Fibroblast of peridontal ligament (primary cell): ENCODE measurements around the gene MBD3L2B.
"Not testable (repeated sequence)": the region's sequence is repeated elsewhere in the genome, so short reads cannot be mapped to it uniquely, and the experiment has no call there.

Experiments
- DNase-seq: peaks from one replicate; pipeline ENCODE4 v3.0.0-alpha.2; 2010; ENCODE audit errors: extremely low read depth

The MBD3L2B gene

DNA sequence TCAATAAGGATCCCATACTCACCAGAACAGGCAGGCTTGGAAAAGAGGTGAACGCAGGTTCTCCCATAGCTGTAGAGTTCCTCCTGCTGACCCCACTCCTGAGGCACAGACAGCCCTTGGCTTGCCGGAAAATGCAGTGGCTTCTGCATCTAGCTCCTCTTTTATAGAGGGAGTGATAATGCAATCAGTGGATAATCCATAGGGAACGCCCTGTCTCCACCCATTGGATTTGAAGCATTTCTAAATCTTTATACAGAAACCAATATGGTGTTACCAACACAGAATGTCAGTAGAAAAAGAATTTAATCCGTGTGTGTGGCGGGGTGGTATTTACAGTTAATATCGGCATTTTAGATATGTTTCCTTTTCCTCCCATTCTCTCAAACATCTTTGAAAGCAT, at the start of gene MBD3L2B:
Gene MBD3L2B, minus strand, starts transcription at position 101 of the 400 bp plus-strand sequence. Its CDS starts 34 bp downstream, at position 67.
- not testable (repeated sequence) for DNase-seq

DNA sequence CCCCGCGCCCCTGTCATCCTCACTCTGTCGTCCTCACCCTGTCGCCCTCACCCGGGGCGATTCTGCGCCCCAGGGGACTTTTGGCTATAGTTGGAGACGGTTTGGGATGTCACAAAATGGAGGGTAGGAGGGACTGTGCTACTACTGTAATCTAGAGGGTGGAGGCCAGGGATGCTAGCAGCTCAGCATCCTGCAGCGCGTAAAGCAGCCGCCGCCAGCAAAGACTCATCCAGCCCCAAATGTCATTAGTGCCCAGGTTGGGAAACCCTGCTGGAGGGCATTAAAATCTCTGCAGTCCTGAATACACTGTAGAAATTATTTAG, 48.6 kb upstream of the MBD3L2B start:
- DNase-seq, result no peak

DNA sequence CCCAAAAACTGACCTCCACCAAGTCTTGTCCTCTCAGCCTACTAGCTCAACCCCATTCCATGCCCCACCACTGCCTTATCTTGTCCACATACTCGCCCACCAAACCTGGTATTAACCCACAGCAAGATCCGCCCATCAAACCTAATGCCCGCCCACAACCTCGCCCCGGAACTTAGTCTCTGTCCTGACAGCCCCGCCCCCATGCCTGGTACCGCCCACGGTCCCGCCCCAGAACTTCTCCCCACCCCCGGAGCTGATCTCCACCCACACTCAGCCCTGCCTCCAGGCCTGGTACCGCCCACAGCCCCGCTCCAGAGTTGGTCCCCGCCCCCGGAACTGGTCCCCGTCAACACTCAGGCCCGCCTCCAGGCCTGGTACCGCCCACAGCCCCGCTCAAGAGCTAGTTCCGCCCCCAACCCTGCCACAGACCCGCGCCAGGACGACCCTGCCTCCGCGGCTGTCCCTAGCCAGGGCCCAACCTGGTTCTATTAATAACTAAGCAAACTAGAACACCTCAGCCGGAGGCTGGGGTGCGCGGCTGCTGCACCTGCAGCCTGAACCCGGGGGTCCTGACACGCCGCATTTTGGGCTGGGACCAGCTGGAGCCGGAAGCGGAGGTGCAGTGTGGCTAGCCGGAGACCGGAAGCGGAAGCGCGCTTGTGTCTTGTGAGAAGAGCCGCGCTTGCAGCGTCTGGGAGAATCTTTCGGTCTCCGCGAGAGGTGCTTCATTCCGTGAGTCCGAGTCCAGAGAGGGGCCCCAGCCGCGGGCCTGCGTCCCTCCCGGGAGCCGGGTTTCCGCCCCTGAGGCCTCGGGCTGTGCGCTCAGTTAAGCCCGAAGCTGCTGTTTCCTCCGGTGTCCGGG, 48.0 kb upstream of the MBD3L2B start, which contains the start of gene ZNF557:
Gene ZNF557, plus strand, starts transcription at position 662 of the 862 bp plus-strand sequence. CDS start 5,372 bp downstream, outside the sequence.
- DNase-seq, result peak; percentile 93

DNA sequence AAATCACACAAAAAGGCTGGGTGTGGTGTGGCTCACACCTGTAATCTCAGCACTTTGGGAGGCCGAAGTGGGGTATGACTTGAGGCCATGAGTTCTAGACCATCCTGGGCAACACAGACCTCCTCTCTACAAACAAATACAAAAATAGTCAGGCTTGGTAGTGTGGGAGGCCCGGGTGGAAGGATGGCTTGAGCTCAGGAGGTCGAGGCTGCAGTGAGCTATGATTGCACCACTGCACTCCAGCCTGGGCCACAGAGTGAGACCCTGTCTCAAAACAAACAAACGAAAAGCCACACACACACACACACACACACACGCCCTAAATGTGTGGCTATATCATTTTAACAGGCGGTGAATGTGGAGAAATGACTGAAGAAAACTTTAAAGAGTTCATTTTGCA, 47.4 kb upstream of the MBD3L2B start:
- no peak for DNase-seq

DNA sequence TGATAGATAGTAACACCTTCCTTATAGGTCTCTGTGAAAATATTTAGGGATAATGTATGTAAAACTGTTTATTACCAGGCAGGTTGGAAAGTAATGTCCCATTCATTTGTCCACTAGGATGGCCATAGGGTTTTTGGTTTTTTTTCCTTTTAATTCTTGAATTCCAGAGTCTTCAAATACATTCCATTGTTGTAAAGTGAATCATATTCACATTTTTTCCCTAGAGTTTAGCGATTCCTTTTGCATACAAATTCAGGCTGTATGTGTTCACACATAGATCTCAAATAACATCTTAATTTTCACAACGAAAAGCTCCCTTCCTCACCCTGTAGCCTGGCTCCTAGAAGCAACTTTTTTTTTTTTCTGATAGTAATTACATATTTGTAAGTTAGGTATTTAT, 46.5 kb upstream of the MBD3L2B start:
- peak; percentile 47 for DNase-seq

DNA sequence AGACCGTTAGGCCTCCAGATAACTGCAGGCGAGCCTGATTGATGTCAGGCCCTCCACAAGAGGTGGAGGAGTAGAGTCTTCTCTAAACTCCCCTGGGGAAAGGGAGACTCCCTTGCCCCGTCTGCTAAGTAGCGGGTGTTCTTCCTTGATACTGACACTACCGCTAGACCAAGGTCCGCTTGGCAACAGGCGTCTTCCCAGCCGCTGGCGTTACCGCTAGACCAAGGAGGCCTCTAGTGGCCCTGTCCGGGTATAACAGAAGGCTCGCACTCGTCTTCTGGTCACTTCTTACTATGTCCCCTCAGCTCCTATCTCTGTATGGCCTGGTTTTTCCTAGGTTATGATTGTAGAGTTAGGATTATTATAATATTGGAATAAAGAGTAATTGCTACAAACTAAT, 45.9 kb upstream of the MBD3L2B start:
- not testable (repeated sequence) for DNase-seq

DNA sequence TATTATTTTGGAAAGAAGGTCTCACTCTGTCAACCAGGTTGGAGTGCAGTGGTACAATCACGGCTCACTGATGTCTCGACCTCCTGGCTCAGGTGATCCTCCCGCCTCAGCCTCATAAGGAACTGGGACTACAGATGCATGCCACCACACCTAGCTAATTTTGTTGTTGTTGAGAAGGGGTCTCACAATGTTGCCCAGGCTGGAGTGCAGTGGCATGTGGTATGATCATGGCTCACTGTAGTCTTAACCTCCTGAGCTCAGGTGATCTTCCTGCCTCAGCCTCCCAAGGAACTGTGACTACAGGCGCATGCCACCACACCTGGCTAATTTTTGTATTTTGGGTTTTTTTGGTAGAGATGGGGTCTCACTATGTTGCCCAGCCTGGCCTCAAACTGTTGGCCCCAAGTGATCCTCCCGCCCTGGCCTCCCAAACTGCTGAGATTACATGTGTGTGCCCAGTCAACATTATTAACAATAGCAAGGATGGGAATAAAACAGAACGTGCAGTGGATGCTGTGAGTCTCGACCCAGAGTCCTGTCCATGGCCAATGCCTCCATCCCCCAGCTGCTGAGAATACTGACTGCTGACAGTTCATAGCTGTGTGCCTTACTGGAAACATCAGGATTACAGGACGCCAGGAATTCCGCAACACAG, 42.7 kb upstream of the MBD3L2B start:
- no peak for DNase-seq

DNA sequence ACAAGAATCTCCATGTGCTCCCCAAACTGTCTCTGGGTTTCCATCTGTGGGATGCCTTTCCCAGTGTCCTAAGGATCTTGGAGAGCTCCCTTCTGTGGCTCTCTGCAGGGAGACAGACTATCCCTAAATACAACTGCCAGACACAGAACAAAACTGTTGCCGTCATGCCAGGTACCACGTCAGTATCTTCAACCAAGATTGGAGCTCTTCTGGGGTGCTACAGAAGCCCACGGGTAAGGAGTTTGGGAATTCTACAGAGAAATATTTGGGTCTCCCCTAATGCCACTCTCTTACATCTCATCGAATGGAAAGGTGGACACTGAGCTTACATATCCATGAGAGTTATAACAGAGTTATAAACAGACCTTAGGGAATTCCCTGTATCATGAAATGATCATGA, 42.1 kb upstream of the MBD3L2B start:
- DNase-seq, result no peak

DNA sequence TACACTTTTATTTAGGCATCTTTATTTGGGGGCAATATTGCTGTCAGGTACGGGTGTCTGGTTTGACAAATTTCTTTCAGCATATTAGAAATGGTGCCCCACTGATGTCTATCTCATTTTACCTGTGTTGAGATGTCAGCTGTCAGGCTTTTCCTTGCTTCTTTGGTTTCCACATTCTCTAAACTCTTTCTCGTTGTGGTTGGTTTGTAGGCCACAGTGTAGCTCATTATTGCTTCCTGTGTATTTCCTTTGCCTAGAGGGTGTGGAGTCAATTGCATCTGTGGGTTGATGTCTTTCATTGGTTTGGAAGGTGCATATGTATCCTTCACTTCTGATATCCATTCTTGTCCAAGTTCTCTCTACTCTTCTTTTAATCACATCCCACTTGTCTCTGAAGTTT, 38.7 kb upstream of the MBD3L2B start:
- DNase-seq, result not testable (repeated sequence)

DNA sequence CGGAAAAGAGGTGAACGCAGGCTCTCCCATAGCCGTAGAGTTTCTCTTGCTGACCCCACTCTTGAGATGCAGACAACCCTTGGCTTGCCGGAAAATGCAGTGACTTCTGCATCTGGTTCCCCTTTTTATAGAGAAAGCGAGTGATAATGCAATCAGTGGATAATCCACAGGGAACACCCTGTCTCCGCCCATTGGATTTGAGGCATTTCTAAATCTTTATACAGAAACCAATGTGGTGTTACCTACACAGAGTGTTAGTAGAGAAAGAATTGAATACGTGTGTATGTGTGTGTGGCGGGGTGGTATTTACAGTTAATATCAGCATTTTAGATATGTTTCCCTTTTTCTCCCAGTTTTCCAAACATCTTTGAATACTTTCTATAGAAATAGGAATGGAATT, 37.3 kb upstream of the MBD3L2B start, which contains the start of gene MBD3L3:
Gene MBD3L3, minus strand, starts transcription at position 101 of the 400 bp plus-strand sequence. Its CDS starts 71 bp downstream, at position 30.
- DNase-seq, result not testable (repeated sequence)

DNA sequence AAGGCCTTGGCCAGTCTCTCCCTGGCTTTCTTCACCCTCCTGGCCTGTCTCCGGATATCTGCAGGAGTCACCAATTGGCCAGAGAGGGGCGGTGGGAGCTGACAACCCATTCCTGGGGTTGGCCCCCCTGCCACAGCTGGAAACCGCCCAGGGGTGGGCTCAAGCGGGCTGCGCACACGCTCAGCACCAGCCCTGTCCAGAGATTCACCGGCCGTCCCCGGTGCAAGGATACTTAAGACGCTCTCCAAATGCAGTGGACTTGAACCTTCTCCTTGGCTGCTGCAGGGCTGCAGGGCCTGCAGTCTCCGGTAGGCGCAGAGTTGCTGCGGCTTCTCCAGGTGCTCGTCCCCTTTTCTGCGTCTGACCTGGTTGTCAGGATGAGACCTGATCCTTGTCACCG, 35.1 kb upstream of the MBD3L2B start:
- DNase-seq, result not testable (repeated sequence)

DNA sequence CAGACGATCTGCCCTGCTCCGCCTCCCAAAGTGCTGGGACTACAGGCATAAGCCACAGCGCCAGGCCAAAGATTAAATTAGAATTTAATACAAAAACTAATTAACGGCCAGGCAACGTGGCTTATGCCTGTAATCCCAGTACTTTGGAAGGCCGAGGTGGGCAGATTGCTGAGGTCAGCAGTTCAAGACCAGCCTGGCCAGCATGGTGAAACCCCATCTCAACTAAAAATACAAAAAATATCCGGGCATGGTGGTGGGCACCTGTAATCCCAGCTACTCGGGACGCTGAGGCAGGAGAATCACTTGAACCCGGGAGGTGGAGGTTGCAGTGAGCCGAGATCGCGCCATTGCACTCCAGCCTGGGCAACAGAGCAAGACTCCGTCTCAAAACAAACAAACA, 34.4 kb upstream of the MBD3L2B start:
- DNase-seq, result not testable (repeated sequence)

DNA sequence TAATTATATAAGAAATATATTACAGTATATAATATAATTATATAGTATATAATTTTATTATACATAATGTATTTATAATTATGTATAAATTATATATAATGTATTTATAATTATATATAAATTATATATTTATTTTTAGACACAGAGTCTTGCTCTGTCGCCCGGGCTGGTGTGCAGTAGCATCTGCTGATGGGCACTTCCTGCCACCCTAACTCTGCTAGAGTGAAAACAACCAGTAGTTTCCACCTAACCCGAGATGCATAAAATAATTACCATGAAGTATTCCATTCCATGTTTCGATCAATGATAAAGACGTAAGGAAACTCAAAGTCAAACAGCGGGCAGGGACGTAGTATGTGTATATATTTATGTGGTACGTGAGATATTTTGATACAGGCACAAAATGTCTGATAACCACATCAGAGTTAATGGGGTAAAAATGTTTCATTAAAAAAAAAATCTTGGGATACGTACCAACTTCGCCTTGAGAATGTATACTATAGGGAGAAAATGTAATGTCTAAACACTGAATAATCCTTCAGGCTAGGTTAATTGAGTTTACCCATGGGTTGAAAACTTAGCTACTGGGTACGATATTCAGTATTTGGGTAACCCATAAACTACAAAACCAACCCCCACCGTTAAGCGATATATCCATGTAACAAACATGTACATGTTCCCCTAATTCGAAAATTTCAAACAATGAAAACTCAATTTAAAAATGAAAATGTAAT, 33.6 kb upstream of the MBD3L2B start:
- DNase-seq, result not testable (repeated sequence)

DNA sequence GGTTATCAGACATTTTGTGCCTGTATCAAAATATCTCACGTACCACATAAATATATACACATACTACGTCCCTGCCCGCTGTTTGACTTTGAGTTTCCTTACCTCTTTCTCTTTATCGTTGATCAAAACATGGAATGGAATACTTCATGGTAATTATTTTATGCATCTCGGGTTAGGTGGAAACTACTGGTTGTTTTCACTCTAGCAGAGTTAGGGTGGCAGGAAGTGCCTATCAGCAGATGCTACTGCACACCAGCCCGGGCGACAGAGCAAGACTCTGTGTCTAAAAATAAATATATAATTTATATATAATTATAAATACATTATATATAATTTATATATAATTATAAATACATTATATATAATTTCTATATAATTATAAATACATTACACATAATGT, 31.7 kb upstream of the MBD3L2B start:
- DNase-seq, result not testable (repeated sequence)

DNA sequence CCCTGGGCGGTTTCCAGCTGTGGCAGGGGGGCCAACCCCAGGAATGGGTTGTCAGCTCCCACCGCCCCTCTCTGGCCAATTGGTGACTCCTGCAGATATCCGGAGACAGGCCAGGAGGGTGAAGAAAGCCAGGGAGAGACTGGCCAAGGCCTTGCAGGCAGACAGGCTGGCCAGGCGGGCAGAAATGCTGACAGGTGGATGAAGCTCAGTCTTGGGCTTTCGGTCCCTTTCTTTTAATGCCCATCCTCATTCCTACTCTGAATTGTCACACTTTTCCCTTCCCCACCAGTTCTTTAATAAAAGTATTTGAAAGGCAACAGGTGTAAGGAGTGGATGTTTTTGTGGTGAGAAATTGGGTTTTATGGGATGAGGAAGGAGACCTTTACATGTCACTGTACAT, 30.2 kb upstream of the MBD3L2B start:
- not testable (repeated sequence) for DNase-seq

DNA sequence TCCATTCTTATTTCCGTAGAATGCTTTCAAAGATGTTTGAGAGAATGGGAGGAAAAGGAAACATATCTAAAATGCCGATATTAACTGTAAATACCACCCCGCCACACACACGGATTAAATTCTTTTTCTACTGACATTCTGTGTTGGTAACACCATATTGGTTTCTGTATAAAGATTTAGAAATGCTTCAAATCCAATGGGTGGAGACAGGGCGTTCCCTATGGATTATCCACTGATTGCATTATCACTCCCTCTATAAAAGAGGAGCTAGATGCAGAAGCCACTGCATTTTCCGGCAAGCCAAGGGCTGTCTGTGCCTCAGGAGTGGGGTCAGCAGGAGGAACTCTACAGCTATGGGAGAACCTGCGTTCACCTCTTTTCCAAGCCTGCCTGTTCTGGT, 27.8 kb upstream of the MBD3L2B start, which contains the start of gene MBD3L2:
Gene MBD3L2, plus strand, starts transcription at position 301 of the 400 bp plus-strand sequence. Its CDS starts 53 bp downstream, at position 354.
- DNase-seq, result not testable (repeated sequence)

DNA sequence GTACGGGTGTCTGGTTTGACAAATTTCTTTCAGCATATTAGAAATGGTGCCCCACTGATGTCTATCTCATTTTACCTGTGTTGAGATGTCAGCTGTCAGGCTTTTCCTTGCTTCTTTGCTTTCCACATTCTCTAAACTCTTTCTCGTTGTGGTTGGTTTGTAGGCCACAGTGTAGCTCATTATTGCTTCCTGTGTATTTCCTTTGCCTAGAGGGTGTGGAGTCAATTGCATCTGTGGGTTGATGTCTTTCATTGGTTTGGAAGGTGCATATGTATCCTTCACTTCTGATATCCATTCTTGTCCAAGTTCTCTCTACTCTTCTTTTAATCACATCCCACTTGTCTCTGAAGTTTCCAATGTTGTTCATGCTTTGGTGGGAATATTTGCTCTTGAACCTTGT, 20.3 kb upstream of the MBD3L2B start:
- not testable (repeated sequence) for DNase-seq

DNA sequence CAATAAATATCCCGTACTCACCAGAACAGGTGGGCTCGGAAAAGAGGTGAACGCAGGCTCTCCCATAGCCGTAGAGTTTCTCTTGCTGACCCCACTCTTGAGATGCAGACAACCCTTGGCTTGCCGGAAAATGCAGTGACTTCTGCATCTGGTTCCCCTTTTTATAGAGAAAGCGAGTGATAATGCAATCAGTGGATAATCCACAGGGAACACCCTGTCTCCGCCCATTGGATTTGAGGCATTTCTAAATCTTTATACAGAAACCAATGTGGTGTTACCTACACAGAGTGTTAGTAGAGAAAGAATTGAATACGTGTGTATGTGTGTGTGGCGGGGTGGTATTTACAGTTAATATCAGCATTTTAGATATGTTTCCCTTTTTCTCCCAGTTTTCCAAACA, 18.8 kb upstream of the MBD3L2B start, which contains the start of gene MBD3L4:
Gene MBD3L4, minus strand, starts transcription at position 101 of the 400 bp plus-strand sequence. Its CDS starts 35 bp downstream, at position 66.
- not testable (repeated sequence) for DNase-seq

DNA sequence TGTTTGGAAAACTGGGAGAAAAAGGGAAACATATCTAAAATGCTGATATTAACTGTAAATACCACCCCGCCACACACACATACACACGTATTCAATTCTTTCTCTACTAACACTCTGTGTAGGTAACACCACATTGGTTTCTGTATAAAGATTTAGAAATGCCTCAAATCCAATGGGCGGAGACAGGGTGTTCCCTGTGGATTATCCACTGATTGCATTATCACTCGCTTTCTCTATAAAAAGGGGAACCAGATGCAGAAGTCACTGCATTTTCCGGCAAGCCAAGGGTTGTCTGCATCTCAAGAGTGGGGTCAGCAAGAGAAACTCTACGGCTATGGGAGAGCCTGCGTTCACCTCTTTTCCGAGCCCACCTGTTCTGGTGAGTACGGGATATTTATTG, 9.0 kb upstream of the MBD3L2B start, which contains the start of gene MBD3L5:
Gene MBD3L5, plus strand, starts transcription at position 301 of the 400 bp plus-strand sequence. Its CDS starts 34 bp downstream, at position 335.
- not testable (repeated sequence) for DNase-seq

DNA sequence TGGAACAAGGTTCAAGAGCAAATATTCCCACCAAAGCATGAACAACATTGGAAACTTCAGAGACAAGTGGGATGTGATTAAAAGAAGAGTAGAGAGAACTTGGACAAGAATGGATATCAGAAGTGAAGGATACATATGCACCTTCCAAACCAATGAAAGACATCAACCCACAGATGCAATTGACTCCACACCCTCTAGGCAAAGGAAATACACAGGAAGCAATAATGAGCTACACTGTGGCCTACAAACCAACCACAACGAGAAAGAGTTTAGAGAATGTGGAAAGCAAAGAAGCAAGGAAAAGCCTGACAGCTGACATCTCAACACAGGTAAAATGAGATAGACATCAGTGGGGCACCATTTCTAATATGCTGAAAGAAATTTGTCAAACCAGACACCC, 7.6 kb upstream of the MBD3L2B start:
- DNase-seq, result not testable (repeated sequence)

DNA sequence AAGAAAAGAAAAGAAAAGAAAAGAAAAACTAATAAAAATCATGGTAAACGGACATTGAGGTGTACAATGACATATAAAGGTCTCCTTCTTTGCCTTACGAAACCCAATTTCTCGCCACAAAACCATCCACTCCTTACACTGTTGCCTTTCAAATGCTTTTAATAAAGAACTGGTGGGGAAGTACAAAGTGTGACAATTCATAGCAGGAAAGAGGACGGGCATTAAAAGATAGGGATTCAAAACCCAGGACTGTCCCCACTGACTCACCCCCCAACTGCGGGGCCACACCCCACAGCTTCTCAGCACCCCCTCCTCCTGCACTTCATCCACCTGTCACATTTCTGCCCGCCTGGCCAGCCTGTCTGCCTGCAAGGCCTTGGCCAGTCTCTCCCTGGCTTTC, 2.4 kb downstream of the MBD3L2B start:
- DNase-seq, result no peak

DNA sequence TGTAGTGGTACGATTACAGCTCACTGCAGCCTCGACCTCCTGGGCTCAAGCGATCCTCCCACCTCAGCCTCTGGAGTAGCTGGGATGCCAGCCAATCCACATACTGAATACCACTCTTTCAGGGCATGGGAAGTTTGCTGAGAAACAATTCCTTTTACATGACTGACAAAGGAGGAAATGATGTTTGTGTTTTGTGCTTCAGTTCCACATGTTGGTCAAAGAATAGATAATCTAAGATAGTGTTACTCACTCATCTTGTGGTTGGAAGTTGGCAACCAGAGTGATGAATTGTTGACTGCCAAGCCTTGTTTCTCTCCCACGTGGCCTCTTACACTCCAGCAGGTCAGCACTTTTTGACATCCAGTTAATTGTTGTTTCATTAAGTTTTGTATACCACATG, 7.6 kb downstream of the MBD3L2B start:
- no peak for DNase-seq
